Neural progenitor cell (in vitro differentiated cells): ENCODE data around the gene CPLANE1. TPM values are rescaled to one million over a fixed set of nuclear protein-coding genes. Genes with fewer than 3 reads are reported as not detected.

Experiments used
- DNase-seq: peaks from one replicate; pipeline ENCODE4 v3.0.0-alpha.2; 2016; ENCODE audit warnings: low spot score
- H2AFZ ChIP-seq: fragments of 200-600 bp; sonication (generic); replicated peaks from 2 replicates; pipeline ENCODE4 v1.6.1; 2016; ENCODE audit warnings: antibody characterized with exemption
- H3F3A ChIP-seq: fragments of 200-600 bp; sonication (generic); 2 replicates; pipeline ENCODE4 v1.6.1; 2016; ENCODE audit warnings: antibody characterized with exemption, low read depth
- H3K27ac ChIP-seq: fragments of 200-600 bp; sonication (generic); 2 replicates; pipeline ENCODE4 v1.5.1; 2016; ENCODE audit warnings: mild to moderate bottlenecking
- H3K27me3 ChIP-seq: fragments of 200-600 bp; sonication (generic); 2 replicates; pipeline ENCODE4 v1.6.1; 2016; ENCODE audit warnings: mild to moderate bottlenecking, moderate library complexity
- H3K36me3 ChIP-seq: fragments of 200-600 bp; sonication (generic); 2 replicates; pipeline ENCODE4 v1.5.1; 2016
- H3K4me1 ChIP-seq: fragments of 200-600 bp; sonication (generic); 2 replicates; pipeline ENCODE4 v1.6.1; 2016; ENCODE audit warnings: mixed run types
- H3K4me2 ChIP-seq: fragments of 200-600 bp; sonication (generic); 2 replicates; pipeline ENCODE4 v1.6.1; 2016
- H3K4me3 ChIP-seq: fragments of 200-600 bp; sonication (generic); 2 replicates; pipeline ENCODE4 v1.5.1; 2016
- H3K79me2 ChIP-seq: fragments of 200-600 bp; sonication (generic); 2 replicates; pipeline ENCODE4 v1.6.1; 2016; ENCODE audit warnings: low read depth
- H3K9ac ChIP-seq: fragments of 200-600 bp; sonication (generic); 2 replicates; pipeline ENCODE4 v1.6.1; 2016
- H3K9me3 ChIP-seq: fragments of 200-600 bp; sonication (generic); 2 replicates; pipeline ENCODE4 v1.5.1; 2016; ENCODE audit warnings: low read depth
- H4K20me1 ChIP-seq: fragments of 200-600 bp; sonication (generic); 2 replicates; pipeline ENCODE4 v1.6.1; 2016; ENCODE audit warnings: low read depth
- H3K27ac Mint-ChIP-seq: 3 replicates; pipeline ENCODE4 v1.8.0; 2021; ENCODE audit warnings: mixed read lengths
- H3K27me3 Mint-ChIP-seq: 2 replicates; pipeline ENCODE4 v1.8.0; 2022; ENCODE audit warnings: low read depth, mild to moderate bottlenecking, inconsistent platforms, moderate library complexity, mixed read lengths; ENCODE audit not compliant: insufficient read depth
- H3K36me3 Mint-ChIP-seq: 3 replicates; pipeline ENCODE4 v1.8.0; 2021; ENCODE audit warnings: mixed read lengths
- H3K4me1 Mint-ChIP-seq: 3 replicates; pipeline ENCODE4 v1.8.0; 2021; ENCODE audit warnings: mixed read lengths
- H3K4me3 Mint-ChIP-seq: 3 replicates; pipeline ENCODE4 v1.8.0; 2021; ENCODE audit warnings: mild to moderate bottlenecking, moderate library complexity, mixed read lengths
- H3K9me3 Mint-ChIP-seq: 3 replicates; pipeline ENCODE4 v1.8.0; 2020; ENCODE audit warnings: mixed read lengths
- CTCF ChIP-seq: fragments of 200-600 bp; sonication (generic); IDR thresholded peaks from 2 replicates; pipeline ENCODE4 v1.5.1; 2017; ENCODE audit warnings: antibody characterized with exemption, mild to moderate bottlenecking
- EZH2 ChIP-seq: fragments of 200-600 bp; sonication (generic); IDR thresholded peaks from 2 replicates; pipeline ENCODE4 v1.6.1; 2017; ENCODE audit warnings: antibody characterized with exemption, mild to moderate bottlenecking, moderate library complexity
- EZH2phosphoT487 ChIP-seq: fragments of 200-600 bp; sonication (generic); IDR thresholded peaks from 2 replicates; pipeline ENCODE4 v1.6.1; 2017; ENCODE audit warnings: antibody characterized with exemption
- total RNA-seq: library from RNA; depleted of rRNA; stranded (reverse); fragments of >200 nt; gene quantifications from 2 replicates; pipeline ENCODE4 v1.2.3, GENCODE V29; 2015; ENCODE audit warnings: low replicate concordance

The CPLANE1 gene
- total RNA-seq, 1 donor from 2014 or later: 23.4 TPM

- no peaks in the 10 kb centered on the region for H3K4me1 ChIP-seq
These were observed 31.2 kb downstream of the CPLANE1 start for GRCh38 chr5:37217976-37218375.

DNA sequence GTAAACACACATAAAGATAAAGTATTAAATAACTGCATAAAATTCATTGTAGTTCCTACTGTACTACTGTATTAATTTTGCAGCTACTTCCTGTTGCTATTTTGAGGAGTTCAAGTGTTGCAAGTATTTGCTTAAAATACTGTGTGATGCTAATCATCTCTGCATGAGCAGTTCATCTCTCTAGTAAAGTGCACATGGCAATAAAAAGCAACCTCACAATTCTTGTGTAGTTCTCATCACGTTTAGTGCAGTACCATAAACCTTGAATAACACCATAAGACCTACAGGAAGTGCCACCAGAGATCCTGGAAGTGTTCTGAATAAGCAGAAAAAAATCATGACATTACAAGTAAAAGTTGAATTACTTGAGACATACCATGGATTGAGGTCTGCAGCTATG lies 34.6 kb downstream of the CPLANE1 start:
- no peaks in the 10 kb centered on the region for H3K4me1 Mint-ChIP-seq
- H3K36me3 Mint-ChIP-seq: peaks cover 22% of the 10 kb centered on the region
- Histone ChIP-seq H3K27me3 (no peaks in the 10 kb centered on the region), H3K27ac (no peak overlapping the region), H3F3A (no peaks in the 10 kb centered on the region), H3K4me2 (no peak overlapping the region), H2AFZ (no peak overlapping the region), H3K9ac (no peak overlapping the region), H3K4me3 (no peak overlapping the region), H3K36me3 (peaks cover 8% of the 10 kb centered on the region), H4K20me1 (no peaks in the 10 kb centered on the region), H3K9me3 (no peaks in the 10 kb centered on the region), H3K79me2 (no peaks in the 10 kb centered on the region), H3K4me1 (no peaks in the 10 kb centered on the region)
- H3K27ac Mint-ChIP-seq: no peak overlapping the region
- H3K9me3 Mint-ChIP-seq: no peaks in the 10 kb centered on the region
- no peak for TF ChIP-seq CTCF
- no peak for TF ChIP-seq EZH2
- no peak for TF ChIP-seq EZH2phosphoT487
- no peak for DNase-seq
- H3K27me3 Mint-ChIP-seq: no peaks in the 10 kb centered on the region
- no peak overlapping the region for H3K4me3 Mint-ChIP-seq

More at GRCh38 chr5:37217976-37218375, 31.2 kb downstream of the CPLANE1 start:
- Histone ChIP-seq H3K9ac (no peak overlapping the region), H3K9me3 (no peaks in the 10 kb centered on the region), H3K4me2 (no peak overlapping the region), H3K36me3 (peaks cover 4% of the 10 kb centered on the region), H3K4me3 (no peak overlapping the region), H3K27ac (no peak overlapping the region), H2AFZ (no peak overlapping the region), H3K27me3 (no peaks in the 10 kb centered on the region), H3K79me2 (no peaks in the 10 kb centered on the region), H3F3A (no peaks in the 10 kb centered on the region), H4K20me1 (no peaks in the 10 kb centered on the region)
- TF ChIP-seq CTCF (no peak), EZH2 (no peak), EZH2phosphoT487 (no peak)
- no peaks in the 10 kb centered on the region for H3K9me3 Mint-ChIP-seq
- H3K4me3 Mint-ChIP-seq: no peak overlapping the region
- DNase-seq: no peak
- no peaks in the 10 kb centered on the region for H3K27me3 Mint-ChIP-seq
- peaks cover 12% of the 10 kb centered on the region for H3K4me1 Mint-ChIP-seq
- H3K27ac Mint-ChIP-seq: no peak overlapping the region
- H3K36me3 Mint-ChIP-seq: peaks cover 11% of the 10 kb centered on the region

DNA sequence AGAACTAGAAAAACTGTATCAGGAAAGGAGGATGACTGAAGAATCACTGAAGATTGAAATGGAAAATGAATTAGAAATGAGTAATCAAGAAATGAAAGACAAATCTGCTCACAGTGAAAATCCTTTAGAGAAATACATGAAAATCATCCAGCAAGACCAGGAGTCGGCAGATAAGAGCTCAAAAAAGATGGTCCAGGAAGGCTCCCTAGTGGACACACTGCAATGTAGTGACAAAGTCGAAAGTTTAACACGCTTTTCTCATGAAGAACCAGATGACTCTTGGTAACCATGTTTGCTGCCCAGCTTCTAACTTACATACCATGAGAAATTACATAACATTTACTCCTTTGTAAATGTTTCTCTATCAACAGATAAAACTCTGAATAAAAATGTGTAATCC lies 37.1 kb downstream of the CPLANE1 start:
- Histone ChIP-seq H3K79me2 (no peaks in the 10 kb centered on the region), H3K4me1 (no peaks in the 10 kb centered on the region), H3K9me3 (no peaks in the 10 kb centered on the region), H4K20me1 (no peaks in the 10 kb centered on the region), H3F3A (no peaks in the 10 kb centered on the region), H2AFZ (no peak overlapping the region), H3K9ac (no peak overlapping the region), H3K4me2 (no peak overlapping the region), H3K4me3 (no peak overlapping the region), H3K27ac (no peak overlapping the region), H3K36me3 (peaks cover 8% of the 10 kb centered on the region), H3K27me3 (no peaks in the 10 kb centered on the region)
- Mint-ChIP-seq H3K27me3 (no peaks in the 10 kb centered on the region), H3K27ac (no peak overlapping the region), H3K4me1 (no peaks in the 10 kb centered on the region), H3K4me3 (no peak overlapping the region), H3K9me3 (no peaks in the 10 kb centered on the region), H3K36me3 (peaks cover 18% of the 10 kb centered on the region)
- no peak for DNase-seq
- no peak for TF ChIP-seq EZH2

- Histone ChIP-seq H3K9me3 (no peaks in the 10 kb centered on the region), H3K36me3 (peaks cover 8% of the 10 kb centered on the region), H3K9ac (no peak overlapping the region), H3K4me3 (no peak overlapping the region), H3K4me1 (no peaks in the 10 kb centered on the region), H3K4me2 (no peak overlapping the region), H3K27me3 (no peaks in the 10 kb centered on the region), H3K27ac (no peak overlapping the region), H3K79me2 (no peaks in the 10 kb centered on the region), H2AFZ (no peak overlapping the region), H4K20me1 (no peaks in the 10 kb centered on the region), H3F3A (no peaks in the 10 kb centered on the region)
- Mint-ChIP-seq H3K27ac (no peak overlapping the region), H3K27me3 (no peaks in the 10 kb centered on the region), H3K36me3 (peaks cover 18% of the 10 kb centered on the region), H3K4me1 (no peaks in the 10 kb centered on the region), H3K9me3 (no peaks in the 10 kb centered on the region), H3K4me3 (no peak overlapping the region)
- TF ChIP-seq EZH2phosphoT487: no peak
- no peak for TF ChIP-seq EZH2
- no peak for TF ChIP-seq CTCF
- no peak for DNase-seq
These were observed 37.5 kb downstream of the CPLANE1 start for GRCh38 chr5:37211661-37212060.
